ENCODE measurements around the gene RAPGEF1.
"Not testable (repeated sequence)": the region's sequence is repeated elsewhere in the genome, so short reads cannot be mapped to it uniquely, and the experiment has no call there.

Gene RAPGEF1

GRCh38 chr9:131668439-131669268 is 71.2 kb downstream of the RAPGEF1 start:
- DNase-seq, result peak; percentile 85

GRCh38 chr9:131668057-131668438 is 71.8 kb downstream of the RAPGEF1 start:
- no peak for DNase-seq

GRCh38 chr9:131667576-131667975 is 72.3 kb downstream of the RAPGEF1 start:
- peak; percentile 77 for DNase-seq

- no peak for DNase-seq
Observed at GRCh38 chr9:131666774-131667173, 73.1 kb downstream of the RAPGEF1 start.

- no peak for DNase-seq
Observed at GRCh38 chr9:131666029-131666428, 73.8 kb downstream of the RAPGEF1 start.

GRCh38 chr9:131663288-131663687 is 76.6 kb downstream of the RAPGEF1 start:
- no peak for DNase-seq

- DNase-seq, result not testable (repeated sequence)
Observed at GRCh38 chr9:131662289-131662621, 77.6 kb downstream of the RAPGEF1 start.

GRCh38 chr9:131661568-131662288 is 78.1 kb downstream of the RAPGEF1 start:
- peak; percentile 77 for DNase-seq

- DNase-seq, result no peak
Observed at GRCh38 chr9:131660466-131661405, 79.1 kb downstream of the RAPGEF1 start.

- DNase-seq, result no peak
Observed at GRCh38 chr9:131658377-131659129, 81.3 kb downstream of the RAPGEF1 start.

- no peak for DNase-seq
Observed at GRCh38 chr9:131657940-131658339, 81.9 kb downstream of the RAPGEF1 start.

GRCh38 chr9:131657456-131657855 is 82.4 kb downstream of the RAPGEF1 start:
- no peak for DNase-seq

GRCh38 chr9:131657037-131657377 is 82.9 kb downstream of the RAPGEF1 start:
- DNase-seq, result no peak

- DNase-seq, result no peak
Observed at GRCh38 chr9:131656356-131657036, 83.4 kb downstream of the RAPGEF1 start.

- DNase-seq, result not testable (repeated sequence)
Observed at GRCh38 chr9:131654369-131654768, 85.5 kb downstream of the RAPGEF1 start.

- DNase-seq, result no peak
Observed at GRCh38 chr9:131651599-131651998, 88.3 kb downstream of the RAPGEF1 start.

- no peak for DNase-seq
Observed at GRCh38 chr9:131651160-131651559, 88.7 kb downstream of the RAPGEF1 start.

GRCh38 chr9:131650254-131650653 is 89.6 kb downstream of the RAPGEF1 start:
- no peak for DNase-seq

GRCh38 chr9:131649646-131650045 is 90.2 kb downstream of the RAPGEF1 start:
- no peak for DNase-seq

- no peak for DNase-seq
Observed at GRCh38 chr9:131645078-131645776, 94.6 kb downstream of the RAPGEF1 start.

- peak; percentile 71 for DNase-seq
Observed at GRCh38 chr9:131642496-131643083, 97.3 kb downstream of the RAPGEF1 start.
